Measurements from ENCODE around the gene HMHB1.

DNA sequence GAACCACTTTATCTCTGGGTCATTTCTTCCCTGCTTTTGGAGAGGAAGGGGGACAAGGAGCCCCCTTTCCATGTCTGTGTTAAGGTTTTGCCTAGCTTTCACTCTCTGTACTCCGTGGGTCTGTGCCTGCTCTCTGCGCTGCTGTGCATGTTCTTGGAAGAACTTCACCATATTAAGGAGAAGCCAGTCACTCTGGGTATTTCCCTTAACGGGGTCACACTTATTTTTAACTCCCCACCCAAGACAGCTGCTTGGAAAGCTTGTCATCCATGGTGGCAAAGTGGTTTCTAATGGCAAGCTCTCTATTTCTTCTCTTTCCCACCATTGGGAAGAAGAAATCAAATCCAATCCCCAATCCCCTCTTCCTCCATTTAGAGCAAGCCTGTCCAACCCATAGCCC is 44.8 kb upstream of the HMHB1 start:
- no peak for TF ChIP-seq POLR2A (IDR thresholded peaks at IDR 0.05)
- TF ChIP-seq, protein P1, sequence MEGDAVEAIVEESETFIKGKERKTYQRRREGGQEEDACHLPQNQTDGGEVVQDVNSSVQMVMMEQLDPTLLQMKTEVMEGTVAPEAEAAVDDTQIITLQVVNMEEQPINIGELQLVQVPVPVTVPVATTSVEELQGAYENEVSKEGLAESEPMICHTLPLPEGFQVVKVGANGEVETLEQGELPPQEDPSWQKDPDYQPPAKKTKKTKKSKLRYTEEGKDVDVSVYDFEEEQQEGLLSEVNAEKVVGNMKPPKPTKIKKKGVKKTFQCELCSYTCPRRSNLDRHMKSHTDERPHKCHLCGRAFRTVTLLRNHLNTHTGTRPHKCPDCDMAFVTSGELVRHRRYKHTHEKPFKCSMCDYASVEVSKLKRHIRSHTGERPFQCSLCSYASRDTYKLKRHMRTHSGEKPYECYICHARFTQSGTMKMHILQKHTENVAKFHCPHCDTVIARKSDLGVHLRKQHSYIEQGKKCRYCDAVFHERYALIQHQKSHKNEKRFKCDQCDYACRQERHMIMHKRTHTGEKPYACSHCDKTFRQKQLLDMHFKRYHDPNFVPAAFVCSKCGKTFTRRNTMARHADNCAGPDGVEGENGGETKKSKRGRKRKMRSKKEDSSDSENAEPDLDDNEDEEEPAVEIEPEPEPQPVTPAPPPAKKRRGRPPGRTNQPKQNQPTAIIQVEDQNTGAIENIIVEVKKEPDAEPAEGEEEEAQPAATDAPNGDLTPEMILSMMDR (IDR thresholded peaks at IDR 0.05) = no peak

Data from Peyer's patch (tissue), 4 donors.